ENCODE data around the gene PLXNC1. TPM values are rescaled to one million over a fixed set of nuclear protein-coding genes. Genes with fewer than 3 reads are reported as not detected.

The PLXNC1 gene
- total and polyA plus RNA-seq, 2 of the 8 experiments (the other 6 are each of a cell fraction or from before 2014, with no cell fraction given) = 0.83 to 2.0 TPM

DNA sequence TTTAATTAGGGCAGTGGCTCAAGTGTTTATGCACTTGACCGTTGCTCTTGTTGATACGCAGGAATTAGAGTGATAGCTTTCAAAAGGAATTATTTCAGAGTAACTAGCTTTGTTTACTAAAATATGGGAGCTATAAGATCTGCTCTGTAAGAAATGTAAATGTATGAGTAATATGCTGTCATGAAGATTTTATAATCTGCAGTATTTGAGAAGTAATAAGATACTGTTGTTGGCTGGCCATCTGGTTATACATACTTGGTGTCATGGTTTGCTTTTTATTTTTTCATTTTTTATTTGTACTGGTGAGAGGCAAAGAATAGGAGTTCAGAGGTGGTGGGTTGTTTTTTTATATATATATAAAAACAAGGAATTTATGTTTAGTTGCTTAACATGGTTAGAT, 58.5 kb downstream of the PLXNC1 start:
- no peak overlapping the region for H2AK5ac ChIP-seq (ENCODE audit: low read depth, low read length)
- TF ChIP-seq EZH2 (IDR thresholded peaks at IDR 0.05; ENCODE audit: low read depth, low read length, severe bottlenecking) = no peak
- no peak for TF ChIP-seq ATF2 (IDR thresholded peaks at IDR 0.05; ENCODE audit: low read length)

More for the DNA sequence above, 58.5 kb downstream of the PLXNC1 start:
- Histone ChIP-seq H3K79me1 (ENCODE audit: low read depth, low read length) (no peaks in the 10 kb centered on the region), H3K4me1 (replicated peaks in 1 of 4; ENCODE audit: control insufficient read depth in 3 of 4, insufficient read depth in 4 of 4, low read length in 3 of 4) (peaks cover 0 to 8% (median 0%) of the 10 kb centered on the region in 4 experiments; a peak in 2 of 7 replicates), H4K20me1 (replicated peaks in 1 of 2; ENCODE audit: control insufficient read depth in 1 of 2, insufficient read depth in 2 of 2, low read length in 2 of 2) (no peaks in the 10 kb centered on the region), H3K23me2 (ENCODE audit: low read depth, low read length) (no peaks in the 10 kb centered on the region), H3K23ac (ENCODE audit: insufficient read length) (no peak overlapping the region), H2BK120ac (replicated peaks; ENCODE audit: low read depth, low read length) (no peak overlapping the region), H3K79me2 (ENCODE audit: control insufficient read depth in 1 of 2, insufficient read depth in 2 of 2, low read length in 2 of 2) (no peaks in the 10 kb centered on the region), H2BK5ac (ENCODE audit: low read depth, low read length) (no peak overlapping the region), H3K27ac (ENCODE audit: low read depth, low read length) (no peak overlapping the region), H3K4ac (replicated peaks; ENCODE audit: insufficient read length, low read depth, low read length) (no peak overlapping the region), H3K4me3 (ENCODE audit: extremely low read depth in 1 of 4, insufficient read depth in 2 of 4, low read depth in 3 of 4, low read length in 4 of 4) (no peak overlapping the region), H3K4me2 (ENCODE audit: insufficient read depth in 1 of 2, low read depth in 2 of 2, low read length in 2 of 2) (no peak overlapping the region), H3K18ac (ENCODE audit: extremely low read depth, low read length) (no peak overlapping the region), H3K27me3 (replicated peaks in 1 of 4; ENCODE audit: control insufficient read depth in 3 of 4, extremely low read depth in 1 of 4, insufficient read depth in 3 of 4, low read length in 3 of 4) (no peaks in the 10 kb centered on the region), H2BK15ac (ENCODE audit: low read length) (no peak overlapping the region), H3K9ac (replicated peaks in 1 of 4; ENCODE audit: extremely low read depth in 1 of 4, low read depth in 3 of 4, low read length in 3 of 4) (no peak overlapping the region), H2AFZ (ENCODE audit: low read length) (no peak overlapping the region), H2BK20ac (ENCODE audit: low read length) (no peak overlapping the region), H4K5ac (ENCODE audit: insufficient read length, low read depth, low read length) (no peak overlapping the region), H3K14ac (ENCODE audit: insufficient read length) (no peak overlapping the region), H3K56ac (replicated peaks; ENCODE audit: insufficient read length, low read depth, low read length) (no peak overlapping the region), H3K36me3 (ENCODE audit: control insufficient read depth in 2 of 4, insufficient read depth in 4 of 4, low read length in 3 of 4) (no peaks in the 10 kb centered on the region), H3K9me3 (ENCODE audit: insufficient read depth in 2 of 2, low read depth in 1 of 2, low read length in 1 of 2) (no peaks in the 10 kb centered on the region), H4K8ac (ENCODE audit: extremely low read depth, insufficient read depth, low read length) (no peak overlapping the region), H2BK12ac (ENCODE audit: low read depth, low read length) (no peak overlapping the region), H4K91ac (replicated peaks; ENCODE audit: insufficient read length, low read length) (no peak overlapping the region)
- ChIA-PET CTCF (ENCODE audit: partially characterized antibody) (interaction anchor here (0.6 to 0.7 kb wide), 2 partner anchors 9 to 34 kb away, joined by 3 read pairs; no protein-coding TSS in a partner anchor), POLR2A (ENCODE audit: partially characterized antibody) (no interaction called here)
- DNase-seq (ENCODE audit: low read depth in 1 of 2, low spot score in 2 of 2) (no peak), FAIRE-seq (no peak)
- WGBS, 2 experiments (ENCODE audit: extremely low coverage in 1 of 2, insufficient coverage in 1 of 2, insufficient read length in 1 of 2, insufficient replicate concordance in 2 of 2, low coverage in 1 of 2, low lambda C conversion rate in 2 of 2, missing lambda C conversion rate in 1 of 2) = 95% methylated on average over 2 of the region's 2 CpGs; no CpG with 5 or more reads in 1 of the 2 experiments
